Daoy (cell line): ENCODE measurements around the gene CHD9NB. TPM values are rescaled to one million over a fixed set of nuclear protein-coding genes. Genes with fewer than 3 reads are reported as not detected.
"Not testable (repeated sequence)": the region's sequence is repeated elsewhere in the genome, so short reads cannot be mapped to it uniquely, and the experiment has no call there.

Experiments used
- DNase-seq: peaks from one replicate; pipeline ENCODE4 v3.0.0-alpha.2; 2015; ENCODE audit warnings: low read depth
- total RNA-seq: library from RNA; depleted of rRNA; stranded (reverse); fragments of >200 nt; shearing (Covaris generic); gene quantifications from 2 replicates; pipeline ENCODE4 v1.2.3, GENCODE V29; 2014

The CHD9NB gene
- total RNA-seq, 1 experiment from 2014 or later: 0.17 TPM

DNA sequence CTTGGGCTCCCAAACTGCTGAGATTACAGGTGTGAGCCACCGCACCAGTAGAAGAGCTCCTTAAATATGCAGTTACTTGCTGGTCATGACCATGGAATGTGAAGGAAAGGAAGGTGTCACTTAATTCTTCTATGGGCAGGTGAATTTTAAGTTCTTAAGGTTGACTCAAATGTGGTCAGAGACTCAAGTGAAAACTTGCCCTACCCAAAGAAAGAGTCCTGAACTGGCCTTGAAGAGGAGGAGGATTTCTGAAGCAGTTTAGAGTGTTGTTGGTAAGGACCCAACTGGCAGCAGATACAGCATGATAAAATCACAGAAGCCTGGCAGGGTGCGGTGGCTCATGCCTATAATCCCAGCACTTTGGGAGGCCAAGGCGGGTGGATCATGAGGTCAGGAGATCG, 31.4 kb upstream of the CHD9NB start:
- DNase-seq: no peak

DNA sequence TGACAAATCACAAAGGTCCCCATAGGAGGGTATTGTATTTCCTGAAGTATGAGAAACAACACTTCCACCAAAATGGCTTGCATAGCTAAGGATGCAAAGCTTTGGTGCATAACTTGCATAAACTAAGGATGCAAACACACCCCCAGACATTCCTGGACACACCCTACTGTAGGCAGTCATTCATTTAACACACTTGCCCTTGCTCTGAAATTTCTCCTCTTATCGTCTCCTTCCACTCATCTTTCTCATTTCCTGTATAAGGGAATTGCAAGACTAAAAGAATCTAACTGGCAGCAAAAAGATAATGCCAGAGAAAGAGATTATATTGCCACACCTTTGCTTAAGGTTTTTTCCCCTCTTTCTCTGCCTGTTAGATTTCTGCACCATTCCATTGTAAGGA, 30.4 kb upstream of the CHD9NB start:
- no peak for DNase-seq

GRCh38 chr16:53082509-53082908, 29.8 kb upstream of the CHD9NB start:
- DNase-seq: no peak

- DNase-seq: no peak
Measured at GRCh38 chr16:53081686-53082407, 29.1 kb upstream of the CHD9NB start.

DNA sequence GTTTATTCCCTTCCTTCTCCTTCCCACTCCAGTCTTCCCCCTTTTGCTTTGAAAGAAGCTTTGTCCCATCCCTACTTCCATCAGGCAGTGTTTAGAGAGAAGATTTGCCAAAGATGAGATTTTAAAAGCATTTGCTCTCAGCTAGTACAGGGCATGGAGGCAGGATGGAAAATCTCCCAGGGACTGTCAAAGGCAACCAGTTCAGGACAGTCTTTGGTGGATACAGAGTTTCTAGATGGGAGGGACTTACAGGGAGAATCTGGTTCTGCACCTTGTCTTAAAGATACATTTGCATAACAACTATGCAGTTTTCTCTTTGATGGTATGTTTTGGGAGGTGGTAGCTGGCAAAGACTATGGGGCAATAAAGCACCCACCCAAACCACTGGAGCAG, 28.3 kb upstream of the CHD9NB start:
- no peak for DNase-seq

- DNase-seq: peak; percentile 65
Measured at GRCh38 chr16:53080345-53081031, 27.8 kb upstream of the CHD9NB start.

- no peak for DNase-seq
Measured at GRCh38 chr16:53078765-53079485, 26.2 kb upstream of the CHD9NB start.

- no peak for DNase-seq
Measured at GRCh38 chr16:53078247-53078646, 25.6 kb upstream of the CHD9NB start.

DNA sequence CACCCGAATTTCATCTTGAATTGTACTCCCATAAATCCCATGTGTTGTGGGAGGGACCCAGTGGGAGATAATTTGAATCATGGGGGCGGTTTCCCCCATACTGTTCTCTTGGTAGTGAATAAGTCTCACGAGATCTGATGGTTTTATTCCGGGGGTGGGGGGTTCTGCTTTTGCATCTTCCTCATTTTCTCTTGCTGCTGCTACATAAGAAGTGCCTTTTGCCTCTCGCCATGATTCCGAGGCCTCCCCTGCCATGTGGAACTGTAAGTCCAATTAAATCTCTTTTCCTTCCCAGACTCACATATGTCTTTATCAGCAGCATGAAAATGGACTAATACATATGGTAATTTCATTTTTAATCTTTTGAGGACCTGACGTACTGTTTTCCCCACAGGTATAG, 22.8 kb upstream of the CHD9NB start:
- not testable (repeated sequence) for DNase-seq

GRCh38 chr16:53074296-53074695, 21.6 kb upstream of the CHD9NB start:
- not testable (repeated sequence) for DNase-seq

DNA sequence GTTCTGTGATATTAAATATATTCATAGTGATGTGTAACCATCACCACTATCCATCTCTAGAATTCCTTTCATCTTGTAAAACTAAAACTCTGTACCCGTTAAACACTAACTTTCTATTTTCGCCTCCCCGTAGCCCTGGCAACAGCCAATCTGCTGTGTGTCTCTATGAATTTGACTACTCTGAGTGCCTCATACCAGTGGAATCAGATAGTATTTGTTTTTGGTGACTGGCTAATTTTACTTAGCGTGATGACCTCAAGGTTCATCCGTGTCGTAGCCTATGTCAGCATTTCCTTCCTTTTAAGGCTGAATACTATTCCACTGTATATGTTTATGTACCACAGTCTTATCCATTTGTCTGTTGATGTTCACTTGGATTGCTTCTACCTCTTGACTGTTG, 20.3 kb upstream of the CHD9NB start:
- DNase-seq: no peak

- no peak for DNase-seq
Measured at GRCh38 chr16:53071748-53072301, 19.1 kb upstream of the CHD9NB start.

DNA sequence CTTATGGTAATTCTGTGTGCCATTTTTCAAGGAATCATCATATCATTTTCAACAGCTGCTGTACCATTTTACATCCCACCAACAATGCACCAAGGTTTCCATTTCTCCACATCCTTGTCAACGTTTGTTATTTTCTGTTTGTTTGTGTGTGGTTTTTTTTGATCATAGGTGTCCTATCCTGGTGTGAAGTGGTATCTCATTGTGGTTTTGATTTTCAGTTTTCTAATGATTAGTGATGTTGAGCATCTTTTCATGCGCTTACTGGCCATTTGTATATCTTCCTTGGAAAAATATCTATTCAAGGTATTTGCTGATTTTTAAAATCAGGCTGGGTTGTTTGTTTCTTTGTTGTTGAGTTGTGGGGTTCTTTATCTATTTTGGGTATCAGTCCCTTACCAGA, 17.1 kb upstream of the CHD9NB start:
- no peak for DNase-seq

DNA sequence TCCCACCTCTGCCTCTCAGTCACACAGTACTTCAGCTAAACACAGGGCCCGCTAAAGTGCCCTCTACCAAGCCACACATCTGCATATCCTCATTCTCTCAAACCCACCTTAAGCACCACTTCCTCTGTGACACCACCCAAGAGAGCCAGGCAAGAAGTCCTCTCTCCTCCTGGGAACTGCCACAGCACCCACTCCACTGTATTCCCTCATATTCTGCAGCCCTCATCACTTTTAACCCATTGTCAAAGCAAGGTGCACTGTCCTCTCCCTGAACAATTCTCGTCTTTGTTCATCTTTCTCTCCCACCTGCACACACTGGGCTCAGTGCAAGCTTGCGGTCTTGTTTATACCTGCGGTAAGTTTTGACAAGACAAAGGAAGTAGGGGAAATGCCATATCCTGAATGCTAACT, 15.7 kb upstream of the CHD9NB start:
- DNase-seq: no peak

DNA sequence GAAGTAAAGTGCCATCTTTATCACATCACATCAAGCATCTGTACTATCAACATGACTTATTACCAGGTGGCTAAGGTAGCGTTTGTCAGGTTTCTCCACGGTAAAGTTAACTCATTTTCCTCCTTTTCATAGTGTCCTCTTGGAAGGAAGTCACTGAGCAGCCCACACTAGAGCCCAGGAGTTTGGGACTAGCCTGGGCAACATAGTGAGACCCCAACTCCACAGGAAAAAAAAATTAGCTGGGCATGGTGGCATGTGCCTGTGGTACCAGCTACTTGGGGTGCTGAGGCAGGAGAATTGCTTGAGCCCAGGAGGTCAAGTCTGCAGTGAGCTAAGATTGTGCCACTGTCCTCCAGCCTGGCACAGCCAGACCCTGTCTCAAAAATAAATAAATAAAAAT, 15.0 kb upstream of the CHD9NB start:
- DNase-seq: no peak

DNA sequence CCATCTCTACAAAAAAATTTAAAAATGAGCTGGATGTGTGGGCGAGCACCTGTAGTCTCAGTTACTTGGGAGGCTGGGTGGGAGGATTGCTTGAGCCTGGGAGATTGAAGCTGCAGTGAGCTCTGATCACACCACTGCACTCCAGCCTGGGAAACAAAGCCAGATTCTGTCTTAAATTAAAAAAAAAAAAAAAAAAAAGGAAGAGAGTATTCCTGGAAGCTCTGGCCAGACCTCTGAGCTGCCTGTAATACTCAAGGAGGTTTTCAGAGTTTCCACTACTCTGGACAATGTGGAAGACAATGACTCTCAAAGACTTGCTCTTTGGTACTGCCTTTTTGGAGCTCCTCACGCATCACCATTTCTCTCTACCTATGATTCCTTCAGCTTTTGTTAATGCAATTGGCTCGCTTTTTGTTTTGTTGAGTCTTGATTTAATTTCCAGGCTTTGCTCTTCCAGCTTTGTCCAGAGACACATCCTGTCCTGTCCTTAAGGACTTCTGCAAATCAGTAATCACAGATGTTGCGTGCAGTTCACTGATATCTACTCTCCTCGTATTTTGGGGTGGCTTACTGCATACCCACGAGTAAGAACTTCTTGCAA, 12.9 kb upstream of the CHD9NB start:
- DNase-seq: no peak

DNA sequence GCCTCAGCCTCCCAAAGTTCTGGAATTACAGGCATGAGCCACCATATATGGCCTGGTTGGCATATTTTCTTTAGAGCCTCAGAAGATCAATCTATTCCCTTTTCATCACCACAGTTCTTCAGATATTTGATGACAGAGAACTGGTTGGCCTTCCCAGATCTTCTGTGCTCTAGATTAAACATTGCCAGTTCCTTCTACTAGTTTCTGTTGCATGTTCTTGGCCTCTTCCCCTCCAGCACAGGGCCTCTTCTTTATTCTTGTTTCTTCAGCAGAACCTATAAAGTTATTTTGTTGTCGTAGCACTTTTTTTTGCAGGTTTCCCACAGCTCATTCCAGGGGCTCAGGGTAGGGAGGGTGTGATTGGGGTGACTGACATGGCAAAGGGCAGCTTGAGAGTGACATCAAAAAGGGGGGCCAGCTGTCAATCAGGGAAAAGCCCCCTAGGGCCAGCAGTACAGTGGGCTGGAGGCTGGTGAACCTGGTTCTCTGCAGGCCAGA, 11.4 kb upstream of the CHD9NB start:
- no peak for DNase-seq

DNA sequence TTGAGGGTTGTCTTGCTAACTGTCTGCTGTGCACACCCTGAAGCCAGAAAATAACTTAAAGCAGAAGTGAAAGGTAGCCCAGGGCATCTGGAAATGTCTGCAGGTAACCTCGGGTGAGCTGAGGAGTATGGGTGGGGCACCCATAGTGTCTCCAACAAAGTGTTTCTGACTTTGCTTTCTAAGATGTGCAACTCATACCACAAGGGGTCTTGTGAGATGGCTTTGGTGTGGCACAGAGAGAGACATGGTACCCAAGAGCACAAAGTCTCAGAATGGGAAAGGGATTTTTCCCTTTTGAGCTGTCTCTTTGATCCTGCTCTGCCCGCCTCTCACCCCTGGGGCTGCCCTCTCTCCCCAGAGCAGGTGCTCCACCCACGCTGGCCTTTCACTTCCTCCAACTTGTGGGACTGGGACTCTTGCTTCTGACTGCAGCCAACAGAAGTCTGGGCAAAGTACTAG, 9.0 kb upstream of the CHD9NB start:
- DNase-seq: no peak

GRCh38 chr16:53061256-53061655, 8.6 kb upstream of the CHD9NB start:
- no peak for DNase-seq

DNA sequence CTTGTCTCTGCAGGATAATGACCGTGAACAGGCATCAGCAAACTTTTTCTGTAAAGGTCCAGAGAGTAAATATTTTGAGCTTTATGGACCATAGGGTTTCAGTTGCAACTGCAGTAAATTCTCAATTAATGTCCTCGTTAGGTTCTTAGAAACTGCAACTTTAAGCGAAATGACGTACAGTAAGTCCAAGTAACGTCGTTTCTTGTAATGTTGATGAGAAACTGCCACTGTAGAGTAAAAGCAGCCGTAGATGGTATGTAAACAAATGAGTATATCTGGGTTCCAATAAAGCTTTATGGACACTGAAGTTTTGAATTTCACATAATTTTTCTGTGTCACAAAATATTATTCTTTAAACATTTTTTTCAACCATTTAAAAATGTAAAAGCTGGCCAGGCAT, 7.0 kb upstream of the CHD9NB start:
- DNase-seq: no peak

GRCh38 chr16:53058882-53059281, 6.2 kb upstream of the CHD9NB start:
- no peak for DNase-seq

DNA sequence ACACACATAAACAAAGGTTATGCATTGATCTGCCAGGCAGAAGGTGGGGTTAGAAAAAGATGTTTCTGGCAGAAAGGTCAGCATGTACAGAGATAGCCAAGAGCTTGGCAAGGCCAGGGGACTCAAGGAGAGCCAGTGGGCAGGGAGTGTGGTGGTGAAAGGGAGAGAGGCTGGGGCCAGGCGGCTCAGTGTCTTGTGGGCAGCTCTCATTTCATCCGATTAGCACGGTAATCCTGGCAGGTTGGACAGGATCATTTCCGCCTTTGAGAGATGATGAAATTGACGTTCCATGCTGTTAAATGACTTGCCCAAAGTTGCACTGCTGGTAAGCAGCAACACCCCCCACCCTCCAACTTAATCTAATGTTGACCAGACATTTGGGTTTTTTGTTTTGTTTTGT, 5.7 kb upstream of the CHD9NB start:
- DNase-seq: no peak
